GM21529 (cell line): ENCODE data around the gene TNRC6C.

ENCODE experiments used
- ATAC-seq: cut with Tn5 transposase; IDR thresholded peaks from one replicate; pipeline ENCODE4 v1.9.1; 2021; ENCODE audit not compliant: unreplicated experiment

The TNRC6C gene

DNA sequence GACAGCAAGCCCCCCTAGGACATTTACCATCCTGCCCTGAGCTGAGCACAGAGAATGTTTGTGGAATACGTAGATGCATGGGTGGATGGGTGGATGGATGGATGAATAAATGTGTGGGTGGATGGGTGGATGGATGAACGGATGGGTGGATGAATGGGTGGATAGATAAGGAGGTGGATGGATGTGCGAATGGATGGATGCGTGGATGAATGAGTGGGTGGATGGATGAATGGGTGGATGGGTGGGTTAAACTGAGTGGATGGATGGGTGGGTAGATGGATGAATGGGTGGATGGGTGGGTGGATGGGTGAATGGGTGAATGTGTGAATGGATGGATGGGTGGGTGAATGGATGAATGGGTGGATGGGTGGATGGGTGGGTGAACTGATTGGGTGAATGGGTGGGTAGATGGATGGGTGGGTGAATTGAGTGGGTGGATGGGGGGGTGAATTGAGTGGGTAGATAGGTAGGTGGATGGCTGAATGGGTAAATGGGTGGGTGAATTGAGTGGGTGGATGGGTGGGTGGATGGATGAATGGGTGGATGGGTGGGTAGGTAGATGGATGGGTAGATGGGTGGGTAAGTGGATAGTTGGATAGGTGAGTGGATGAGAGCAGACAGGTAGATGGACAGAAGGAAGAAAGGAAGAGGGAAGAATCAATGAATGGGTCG lies 164.9 kb downstream of the TNRC6C start:
- no peak for ATAC-seq

GRCh38 chr17:78124081-78124835 lies 165.8 kb downstream of the TNRC6C start:
- peak; percentile 23 for ATAC-seq

DNA sequence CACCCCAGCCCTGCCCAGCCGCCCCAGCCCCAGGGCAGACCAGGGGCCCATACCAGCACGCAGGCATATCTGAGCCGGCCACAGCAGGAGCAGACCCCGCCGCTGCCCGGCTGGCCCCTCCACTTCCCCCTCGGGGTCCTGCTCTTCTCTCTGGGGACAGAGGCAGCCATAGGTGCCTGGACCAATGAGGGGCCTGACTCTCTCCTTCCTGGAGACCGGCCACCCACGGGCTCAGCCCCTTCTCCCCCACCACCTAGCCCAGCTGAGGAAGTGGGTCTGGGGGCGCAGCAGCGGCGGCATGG lies 166.3 kb downstream of the TNRC6C start:
- no peak for ATAC-seq

DNA sequence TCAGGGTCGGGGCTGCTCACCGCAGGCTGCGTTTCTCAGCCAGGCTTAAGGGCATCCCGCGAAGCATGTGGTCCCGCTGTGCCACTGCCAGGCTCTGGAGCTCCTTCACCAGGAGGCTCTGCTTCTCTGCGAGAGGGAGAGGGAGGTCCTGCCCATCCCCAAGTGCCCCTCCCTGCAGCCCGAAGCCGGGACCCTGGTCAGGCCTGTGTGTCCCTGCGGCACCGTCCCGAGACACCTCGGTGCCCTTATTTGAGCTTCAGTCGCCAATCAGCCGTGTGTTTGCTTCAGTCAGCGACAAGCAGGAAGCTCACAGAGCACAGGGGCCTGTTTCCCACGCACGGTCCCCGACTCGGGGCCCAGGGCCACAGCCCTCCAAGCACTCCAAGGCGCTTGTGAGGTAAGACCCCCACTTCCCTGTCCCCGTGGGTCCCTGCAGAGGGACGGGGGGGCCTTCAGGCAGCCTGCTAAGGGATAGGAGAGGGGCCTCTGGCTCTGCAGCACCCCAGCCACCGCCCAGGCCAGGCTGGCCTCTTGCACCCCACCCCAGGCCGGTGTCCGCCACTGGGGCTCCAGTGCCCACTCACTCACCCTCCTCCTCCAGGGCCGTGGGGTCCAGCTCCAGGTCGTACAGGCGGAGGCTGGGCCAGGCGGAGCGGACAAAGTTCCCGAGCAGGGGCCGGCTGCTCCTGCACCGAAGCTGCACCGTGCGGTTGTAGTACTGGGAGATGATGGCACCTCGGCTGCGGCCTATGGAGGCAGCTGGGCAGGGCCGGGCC lies 166.8 kb downstream of the TNRC6C start:
- no peak for ATAC-seq

- ATAC-seq, result no peak
These were observed 167.7 kb downstream of the TNRC6C start for GRCh38 chr17:78125976-78126894.

DNA sequence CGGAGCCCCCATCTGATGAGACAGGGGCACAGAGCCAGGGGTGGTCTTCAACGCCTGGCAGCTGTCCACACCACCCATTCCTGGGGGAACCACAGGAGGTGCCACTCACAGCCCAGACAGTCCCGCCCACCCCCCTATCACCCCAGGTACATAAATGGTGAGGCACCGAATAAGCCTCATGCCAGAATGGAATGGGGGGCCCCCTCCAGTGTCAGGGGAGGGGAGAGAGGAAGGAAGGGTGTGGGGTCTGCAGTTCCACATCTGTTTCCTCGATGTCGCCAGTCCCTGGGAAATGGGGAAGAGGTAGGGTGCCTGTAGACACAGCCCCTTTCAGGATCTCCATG lies 168.4 kb downstream of the TNRC6C start:
- ATAC-seq, result no peak

GRCh38 chr17:78127239-78127887 lies 168.9 kb downstream of the TNRC6C start:
- no peak for ATAC-seq

GRCh38 chr17:78127888-78128550 lies 169.5 kb downstream of the TNRC6C start:
- no peak for ATAC-seq

DNA sequence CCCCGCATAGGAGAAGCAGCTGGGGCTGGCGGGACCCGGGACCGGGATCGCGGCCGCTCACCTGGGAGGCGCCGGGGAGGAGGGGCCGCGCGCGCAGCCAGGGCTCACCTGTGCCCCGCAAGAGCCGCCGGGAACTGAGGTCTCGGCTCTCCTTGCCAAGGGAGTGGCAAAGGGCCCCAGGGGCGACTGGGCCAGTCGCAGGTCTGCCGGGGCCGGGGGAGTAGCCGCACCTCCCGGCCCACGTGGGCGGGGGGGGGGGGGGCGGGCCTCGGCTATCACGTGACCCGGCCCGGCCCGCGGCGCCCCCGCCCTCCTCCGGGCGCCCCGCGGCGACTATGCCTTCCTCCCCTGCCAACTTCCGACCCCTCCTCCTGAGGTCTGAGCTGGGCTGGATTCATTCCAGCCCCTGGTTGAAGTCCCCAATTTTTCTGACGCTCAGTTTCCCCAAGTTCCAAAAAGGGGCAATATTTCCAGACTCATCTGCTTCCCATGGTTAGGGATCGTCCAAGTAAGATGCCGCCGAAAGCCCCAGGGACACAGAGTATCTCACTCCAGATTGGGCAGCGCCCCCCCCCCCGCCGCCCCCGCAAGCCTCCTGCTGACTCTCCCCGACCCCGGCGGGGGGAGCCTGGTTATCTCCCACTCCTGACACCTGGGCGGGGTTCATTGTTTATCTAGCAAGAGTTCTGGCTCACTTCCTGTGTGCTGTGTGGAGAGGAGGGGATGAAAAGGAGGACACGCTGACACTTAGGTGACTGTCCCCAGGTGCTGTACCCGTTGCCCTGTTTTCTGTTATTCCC lies 170.2 kb downstream of the TNRC6C start, which contains the start of gene TMC6:
TSS of gene TMC6 (minus strand) at position 205 of the 800 bp plus-strand sequence. CDS start 1,923 bp downstream, outside the sequence.
- no peak for ATAC-seq

DNA sequence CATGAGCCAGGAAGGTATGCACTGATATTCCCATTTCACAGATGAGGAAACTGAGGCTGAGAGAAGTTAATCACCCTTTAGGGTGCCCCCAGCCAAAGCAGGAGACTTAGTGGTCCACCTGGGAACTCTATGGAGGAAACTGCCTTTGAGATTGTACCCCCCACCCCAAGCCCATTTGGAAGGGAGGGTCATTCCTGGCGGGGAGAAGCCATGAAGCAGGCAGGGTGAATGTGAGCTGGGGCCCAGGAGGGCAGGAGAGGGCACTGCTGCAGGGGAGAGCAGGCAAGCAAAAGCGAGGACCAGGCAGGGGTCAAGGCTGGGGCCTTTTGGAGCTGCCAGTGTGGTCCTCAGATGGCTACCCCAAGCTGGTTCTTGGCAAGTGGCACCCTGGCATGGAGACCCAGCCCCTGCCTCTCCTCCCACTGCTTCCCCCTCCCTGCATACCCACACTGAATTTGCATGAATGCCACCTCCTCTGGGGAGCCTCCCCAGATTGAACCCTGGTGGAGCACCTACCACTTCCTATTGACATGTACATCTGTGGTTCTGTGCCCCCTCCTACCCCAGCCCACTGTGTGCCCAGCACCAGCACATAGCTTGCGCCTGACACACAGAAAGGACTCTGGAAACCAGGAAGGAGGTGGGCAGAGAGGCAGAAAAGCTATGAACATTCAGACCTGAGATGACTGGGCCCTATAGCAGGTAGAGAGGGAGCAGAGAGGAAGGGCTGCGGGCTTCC lies 171.0 kb downstream of the TNRC6C start:
- no peak for ATAC-seq

DNA sequence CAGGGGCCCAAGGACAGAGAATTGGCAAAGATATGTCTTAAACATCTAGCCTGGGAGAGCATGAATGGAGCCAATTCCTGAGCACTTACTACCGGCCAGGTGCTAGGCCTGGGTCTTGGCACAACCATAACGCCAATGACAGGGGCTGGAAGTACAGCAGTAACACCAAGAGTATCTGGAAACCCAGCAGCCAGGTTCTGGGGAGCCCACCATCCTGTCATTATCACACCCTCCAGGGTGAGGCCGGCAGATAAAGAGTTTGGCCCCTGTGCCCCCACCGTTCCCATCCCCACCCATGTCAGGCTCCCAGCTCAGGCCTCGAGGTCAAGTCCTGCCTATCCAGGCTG lies 171.6 kb downstream of the TNRC6C start:
- ATAC-seq, result no peak

DNA sequence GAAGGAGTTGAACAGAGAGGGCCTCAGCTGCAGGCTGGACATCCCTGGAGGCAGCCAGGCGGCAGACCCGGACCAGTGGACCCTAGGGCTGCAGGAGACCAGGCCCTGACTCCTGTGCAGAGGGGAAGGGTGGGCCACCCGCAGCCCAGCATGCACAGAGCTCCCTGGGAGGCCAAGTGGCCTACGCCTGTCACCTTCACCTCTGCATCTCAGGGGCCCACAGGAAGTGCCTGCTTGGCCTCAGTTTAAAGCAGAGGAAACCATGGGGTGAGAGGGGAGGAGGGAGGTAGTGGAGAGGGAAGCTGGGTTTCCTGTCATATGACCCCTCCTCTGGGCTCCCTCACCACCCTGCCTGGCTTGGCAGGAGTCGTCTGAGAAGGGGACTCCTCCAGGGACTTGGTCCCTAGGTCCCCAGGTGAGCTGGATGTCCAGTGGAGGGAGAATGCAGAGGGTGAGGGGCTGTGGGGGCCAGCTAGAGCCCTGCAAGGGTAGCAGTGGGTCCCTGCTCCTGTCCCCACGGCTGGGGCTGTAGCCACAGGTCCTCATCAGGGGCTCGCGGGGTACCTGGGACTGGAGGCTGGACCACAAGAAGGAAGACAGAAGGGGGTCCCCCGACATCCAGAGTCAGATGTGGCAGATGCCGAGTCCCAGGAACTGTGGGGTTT lies 172.1 kb downstream of the TNRC6C start, which contains the start of gene TMC8:
TSS of gene TMC8 (plus strand) at position 335 of the 665 bp plus-strand sequence. CDS start 818 bp downstream, outside the sequence.
- ATAC-seq, result peak; percentile 28

DNA sequence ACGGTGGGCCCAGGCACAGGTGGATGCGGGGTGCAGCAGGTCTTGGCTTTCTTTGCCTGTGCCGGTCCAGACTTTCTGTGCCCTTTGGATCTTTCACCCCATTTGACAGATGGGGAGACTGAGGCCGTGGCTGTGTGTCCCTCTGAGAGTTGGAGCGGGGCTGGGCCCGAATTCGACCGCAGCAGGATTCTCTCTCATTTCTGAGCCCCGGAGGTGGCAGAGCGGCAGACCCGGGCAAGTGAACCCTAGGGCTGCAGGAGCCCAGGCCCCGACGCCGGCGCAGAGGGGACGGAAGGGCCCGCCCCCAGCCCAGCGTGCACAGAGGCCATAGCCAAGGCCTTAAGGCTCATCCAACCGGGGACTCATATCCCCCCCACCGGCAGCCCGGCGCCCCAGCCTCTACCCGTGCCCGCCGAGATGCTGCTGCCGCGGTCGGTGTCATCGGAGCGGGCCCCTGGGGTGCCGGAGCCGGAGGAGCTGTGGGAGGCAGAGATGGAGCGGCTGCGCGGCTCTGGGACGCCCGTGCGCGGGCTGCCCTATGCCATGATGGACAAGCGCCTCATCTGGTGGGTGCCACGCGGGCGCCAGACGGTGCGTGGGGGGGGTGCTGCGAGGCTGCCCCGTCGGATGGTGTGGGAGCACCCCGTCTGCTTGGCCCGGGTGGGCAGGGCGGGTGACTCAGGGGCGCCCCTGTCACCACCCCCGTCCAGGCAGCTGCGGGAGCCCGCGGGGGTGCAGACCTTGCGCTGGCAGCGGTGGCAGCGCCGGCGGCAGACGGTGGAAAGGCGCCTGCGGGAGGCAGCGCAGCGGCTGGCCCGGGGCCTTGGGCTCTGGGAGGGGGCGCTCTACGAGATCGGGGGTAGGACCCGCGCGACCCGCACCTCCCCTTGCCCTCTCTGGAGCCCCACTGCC lies 172.9 kb downstream of the TNRC6C start:
- no peak for ATAC-seq

DNA sequence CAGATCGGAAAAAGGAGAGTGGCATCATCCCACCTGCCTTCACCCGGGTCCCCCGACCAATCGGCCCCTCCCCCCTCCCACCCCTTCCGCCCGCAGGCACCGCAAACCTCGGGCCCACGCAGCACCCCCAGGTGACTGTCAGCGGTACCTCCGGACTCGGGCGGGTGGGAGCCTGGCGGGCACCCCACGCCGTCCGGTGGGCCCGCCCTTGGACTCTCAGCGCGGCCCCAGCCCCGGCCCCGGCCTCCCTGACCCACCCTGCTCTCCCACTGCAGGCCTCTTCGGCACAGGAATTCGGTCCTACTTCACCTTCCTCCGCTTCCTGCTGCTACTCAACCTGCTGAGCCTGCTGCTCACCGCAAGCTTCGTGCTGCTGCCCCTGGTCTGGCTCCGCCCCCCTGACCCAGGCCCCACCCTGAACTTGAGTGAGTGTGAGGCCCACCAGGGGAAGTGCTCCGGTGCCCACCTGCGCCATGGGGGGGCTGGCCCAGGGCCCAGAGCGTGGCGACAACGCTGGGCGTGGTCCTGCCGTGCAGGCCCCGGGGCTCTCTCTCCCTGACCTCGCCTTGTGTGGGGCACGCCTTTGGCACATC lies 173.7 kb downstream of the TNRC6C start:
- no peak for ATAC-seq

GRCh38 chr17:78132767-78133178 lies 174.3 kb downstream of the TNRC6C start:
- ATAC-seq, result no peak

- ATAC-seq, result no peak
These were observed 174.9 kb downstream of the TNRC6C start for GRCh38 chr17:78133179-78133951.
